HG03521 (cell line): ENCODE data around the gene PAX3.

Source experiments
- ATAC-seq: cut with Tn5 transposase; IDR thresholded peaks from one replicate; pipeline ENCODE4 v1.9.1; 2021; ENCODE audit warnings: mild to moderate bottlenecking, moderate library complexity; ENCODE audit not compliant: unreplicated experiment

The PAX3 gene

GRCh38 chr2:222271854-222272253 lies 26.9 kb downstream of the PAX3 start:
- no peak for ATAC-seq

GRCh38 chr2:222270396-222270795 lies 28.4 kb downstream of the PAX3 start:
- no peak for ATAC-seq

- no peak for ATAC-seq
Observed at GRCh38 chr2:222269132-222269531, 29.7 kb downstream of the PAX3 start.

- no peak for ATAC-seq
Observed at GRCh38 chr2:222268311-222268990, 30.3 kb downstream of the PAX3 start.

GRCh38 chr2:222264791-222265320 lies 33.9 kb downstream of the PAX3 start:
- ATAC-seq: no peak

- ATAC-seq: no peak
Observed at GRCh38 chr2:222261504-222261903, 37.3 kb downstream of the PAX3 start.

GRCh38 chr2:222257645-222258044 lies 41.2 kb downstream of the PAX3 start:
- ATAC-seq: no peak

GRCh38 chr2:222256250-222256649 lies 42.5 kb downstream of the PAX3 start:
- ATAC-seq: no peak

GRCh38 chr2:222255090-222255489 lies 43.7 kb downstream of the PAX3 start:
- ATAC-seq: no peak

GRCh38 chr2:222250313-222250712 lies 48.5 kb downstream of the PAX3 start:
- ATAC-seq: no peak

GRCh38 chr2:222249444-222249843 lies 49.4 kb downstream of the PAX3 start:
- no peak for ATAC-seq

GRCh38 chr2:222248818-222249217 lies 50.0 kb downstream of the PAX3 start:
- no peak for ATAC-seq

- no peak for ATAC-seq
Observed at GRCh38 chr2:222248256-222248655, 50.5 kb downstream of the PAX3 start.

GRCh38 chr2:222242532-222242931 lies 56.3 kb downstream of the PAX3 start:
- ATAC-seq: no peak

GRCh38 chr2:222241128-222241870 lies 57.5 kb downstream of the PAX3 start:
- no peak for ATAC-seq

- no peak for ATAC-seq
Observed at GRCh38 chr2:222240676-222241049, 58.1 kb downstream of the PAX3 start.

GRCh38 chr2:222239945-222240675 lies 58.7 kb downstream of the PAX3 start:
- no peak for ATAC-seq

- no peak for ATAC-seq
Observed at GRCh38 chr2:222239091-222239490, 59.7 kb downstream of the PAX3 start.

- no peak for ATAC-seq
Observed at GRCh38 chr2:222238072-222238471, 60.7 kb downstream of the PAX3 start.

GRCh38 chr2:222232839-222233238 lies 66.0 kb downstream of the PAX3 start:
- ATAC-seq: no peak

GRCh38 chr2:222232372-222232771 lies 66.4 kb downstream of the PAX3 start:
- no peak for ATAC-seq

GRCh38 chr2:222228054-222228453 lies 70.7 kb downstream of the PAX3 start:
- no peak for ATAC-seq
